BE2C (cell line): ENCODE measurements around the gene THADA.
A peak's percentile ranks its signal among the peaks of the same experiment; 100 is the strongest.

Experiments used
- DNase-seq: peaks from one replicate; pipeline ENCODE4 v3.0.0-alpha.2; 2020
- H3K27me3 ChIP-seq: fragments of 250-450 bp; sonication (Bioruptor Pico); 2 replicates; pipeline ENCODE4 v1.5.1; 2020; ENCODE audit warnings: mild to moderate bottlenecking
- H3K36me3 ChIP-seq: fragments of 250-450 bp; sonication (Bioruptor Pico); 2 replicates; pipeline ENCODE4 v1.5.1; 2020; ENCODE audit warnings: mild to moderate bottlenecking
- H3K4me1 ChIP-seq: fragments of 250-450 bp; sonication (Bioruptor Pico); 2 replicates; pipeline ENCODE4 v1.5.1; 2020
- H3K4me3 ChIP-seq: 2 replicates; pipeline ENCODE4 v1.5.1; 2011; ENCODE audit warnings: low read depth, low read length
- H3K9me3 ChIP-seq: fragments of 250-450 bp; sonication (Bioruptor Pico); 2 replicates; pipeline ENCODE4 v1.5.1; 2020
- TF ChIP-seq, protein P1 (sequence below): IDR thresholded peaks from 2 replicates; pipeline ENCODE4 v1.5.1; 2012; ENCODE audit warnings: mild to moderate bottlenecking, low read depth, low read length

Gene THADA

GRCh38 chr2:43592443-43592842, 3.4 kb downstream of the THADA start:
- Histone ChIP-seq H3K27me3 (no peaks in the 10 kb centered on the region), H3K36me3 (peaks cover 27% of the 10 kb centered on the region), H3K4me3 (no peak overlapping the region), H3K9me3 (no peaks in the 10 kb centered on the region), H3K4me1 (peaks cover 4% of the 10 kb centered on the region; the same call in 1 of the 2 replicates)
- DNase-seq: no peak
- TF ChIP-seq, protein P1, sequence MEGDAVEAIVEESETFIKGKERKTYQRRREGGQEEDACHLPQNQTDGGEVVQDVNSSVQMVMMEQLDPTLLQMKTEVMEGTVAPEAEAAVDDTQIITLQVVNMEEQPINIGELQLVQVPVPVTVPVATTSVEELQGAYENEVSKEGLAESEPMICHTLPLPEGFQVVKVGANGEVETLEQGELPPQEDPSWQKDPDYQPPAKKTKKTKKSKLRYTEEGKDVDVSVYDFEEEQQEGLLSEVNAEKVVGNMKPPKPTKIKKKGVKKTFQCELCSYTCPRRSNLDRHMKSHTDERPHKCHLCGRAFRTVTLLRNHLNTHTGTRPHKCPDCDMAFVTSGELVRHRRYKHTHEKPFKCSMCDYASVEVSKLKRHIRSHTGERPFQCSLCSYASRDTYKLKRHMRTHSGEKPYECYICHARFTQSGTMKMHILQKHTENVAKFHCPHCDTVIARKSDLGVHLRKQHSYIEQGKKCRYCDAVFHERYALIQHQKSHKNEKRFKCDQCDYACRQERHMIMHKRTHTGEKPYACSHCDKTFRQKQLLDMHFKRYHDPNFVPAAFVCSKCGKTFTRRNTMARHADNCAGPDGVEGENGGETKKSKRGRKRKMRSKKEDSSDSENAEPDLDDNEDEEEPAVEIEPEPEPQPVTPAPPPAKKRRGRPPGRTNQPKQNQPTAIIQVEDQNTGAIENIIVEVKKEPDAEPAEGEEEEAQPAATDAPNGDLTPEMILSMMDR: 0 out of 2 replicates have a peak, but pooled peaks have one; percentile 19

DNA sequence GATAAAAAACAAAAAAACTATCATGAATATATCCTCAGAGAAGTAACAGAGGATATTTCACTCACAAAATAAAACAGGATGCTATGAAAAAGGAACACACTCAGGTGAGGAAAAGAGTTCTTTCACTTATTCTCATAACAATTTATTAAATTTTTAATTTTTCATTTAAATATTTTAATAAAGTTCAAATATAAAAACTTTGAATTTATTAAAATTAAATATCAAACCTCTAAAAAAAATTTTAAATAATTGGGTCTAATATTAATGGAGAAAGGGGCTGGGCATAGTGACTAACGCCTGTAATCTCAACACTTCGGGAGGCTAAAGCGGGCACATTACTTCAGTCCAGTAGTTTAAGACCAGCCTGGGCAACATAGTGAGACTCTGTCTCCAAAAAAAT, 10.1 kb downstream of the THADA start:
- Histone ChIP-seq H3K36me3 (peaks cover 63% of the 10 kb centered on the region), H3K9me3 (no peaks in the 10 kb centered on the region), H3K27me3 (no peaks in the 10 kb centered on the region), H3K4me3 (no peak overlapping the region), H3K4me1 (no peaks in the 10 kb centered on the region)
- no peak for DNase-seq
- TF ChIP-seq, protein P1: no peak

DNA sequence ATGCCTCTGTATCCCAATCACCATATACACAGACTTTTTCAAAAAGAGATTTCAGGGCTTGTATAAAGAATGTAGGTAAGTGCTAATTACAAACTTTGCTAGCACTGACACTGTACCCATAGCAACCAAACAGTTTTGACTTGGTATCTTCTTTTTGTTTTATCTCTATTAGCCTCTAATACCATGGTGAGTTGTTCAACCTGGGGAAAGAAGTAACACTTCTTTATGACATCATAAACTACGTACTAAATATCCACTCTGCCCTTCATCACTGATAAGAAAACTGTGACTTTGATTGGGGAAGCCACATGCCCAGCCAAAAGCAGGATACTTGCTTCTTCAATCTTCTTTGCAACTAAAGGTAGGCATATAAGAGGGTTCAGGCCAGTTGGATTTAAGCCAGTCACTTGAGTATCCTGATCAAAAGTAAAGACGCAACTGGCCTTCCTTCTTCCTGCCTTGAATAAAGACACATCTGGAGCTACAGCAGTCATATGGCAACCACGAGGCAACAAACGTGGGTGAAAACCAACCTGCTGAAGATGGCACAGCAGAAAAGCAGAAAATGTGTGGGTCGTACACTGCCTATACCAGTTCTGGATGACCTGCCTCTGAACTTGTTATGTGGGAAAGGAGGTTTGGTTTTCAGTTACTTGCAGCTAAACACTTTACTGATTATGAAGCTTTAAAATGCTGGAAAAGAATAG, 16.4 kb downstream of the THADA start:
- Histone ChIP-seq H3K4me1 (no peaks in the 10 kb centered on the region), H3K36me3 (peaks cover 61% of the 10 kb centered on the region), H3K27me3 (no peaks in the 10 kb centered on the region), H3K9me3 (no peaks in the 10 kb centered on the region), H3K4me3 (no peak overlapping the region)
- DNase-seq: no peak
- TF ChIP-seq, protein P1: no peak

GRCh38 chr2:43576981-43577892, 18.6 kb downstream of the THADA start:
- peak; percentile 28 for DNase-seq
- Histone ChIP-seq H3K4me3 (no peak overlapping the region), H3K4me1 (no peaks in the 10 kb centered on the region), H3K9me3 (no peaks in the 10 kb centered on the region), H3K27me3 (no peaks in the 10 kb centered on the region), H3K36me3 (peaks cover 67% of the 10 kb centered on the region)
- TF ChIP-seq, protein P1: peak; percentile 85

DNA sequence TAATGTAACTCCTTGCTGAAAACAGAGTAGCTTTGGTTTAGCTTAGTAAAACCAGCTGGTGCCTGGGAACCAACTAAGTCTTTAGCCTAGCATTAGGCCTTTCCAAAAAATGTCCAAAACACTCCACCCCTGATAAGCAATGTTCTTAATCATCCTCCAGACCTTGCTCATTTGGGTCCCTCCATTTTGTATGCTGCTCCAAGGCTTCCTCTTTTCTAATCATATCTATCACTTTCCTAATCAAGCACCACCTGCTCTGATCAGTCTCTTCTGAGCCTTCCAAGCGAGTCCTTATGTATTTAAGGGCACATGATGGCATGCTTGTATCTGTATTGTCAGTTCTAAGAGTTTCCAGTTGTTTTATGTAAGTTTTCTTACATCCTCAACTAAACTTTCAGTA, 23.6 kb downstream of the THADA start:
- peaks cover 73% of the 10 kb centered on the region for H3K36me3 ChIP-seq
- H3K27me3 ChIP-seq: no peaks in the 10 kb centered on the region
- no peaks in the 10 kb centered on the region for H3K9me3 ChIP-seq
- TF ChIP-seq, protein P1: no peak
- no peaks in the 10 kb centered on the region for H3K4me1 ChIP-seq
- H3K4me3 ChIP-seq: no peak overlapping the region
- DNase-seq: no peak
